D341Med (cell line): ENCODE measurements around the gene PPBP.

Experiments
- DNase-seq: peaks from one replicate; pipeline ENCODE4 v3.0.0; 2012; ENCODE audit warnings: low spot score

Gene PPBP

GRCh38 chr4:73988061-73988460 lies at the start of gene PPBP:
PPBP (minus strand) TSS chr4:73988190; CDS start chr4:73988103, 87 bp downstream.
- DNase-seq, result no peak

GRCh38 chr4:74037076-74037955 lies 49.3 kb upstream of the PPBP start:
- DNase-seq, result no peak

- no peak for DNase-seq
Observed at GRCh38 chr4:74033739-74034138, 45.7 kb upstream of the PPBP start.

- no peak for DNase-seq
Observed at GRCh38 chr4:74032064-74032463, 44.1 kb upstream of the PPBP start.

GRCh38 chr4:74031576-74031975 lies 43.6 kb upstream of the PPBP start:
- no peak for DNase-seq

GRCh38 chr4:74030285-74030684 lies 42.3 kb upstream of the PPBP start:
- DNase-seq, result no peak

GRCh38 chr4:74028504-74028903 lies 40.5 kb upstream of the PPBP start:
- DNase-seq, result no peak

GRCh38 chr4:74023709-74024108 lies 35.7 kb upstream of the PPBP start:
- DNase-seq, result no peak

GRCh38 chr4:74021601-74022000 lies 33.6 kb upstream of the PPBP start:
- DNase-seq, result no peak

GRCh38 chr4:74018771-74019170 lies 30.8 kb upstream of the PPBP start:
- no peak for DNase-seq

- DNase-seq, result no peak
Observed at GRCh38 chr4:74018116-74018515, 30.1 kb upstream of the PPBP start.

GRCh38 chr4:74016068-74016467 lies 28.1 kb upstream of the PPBP start:
- DNase-seq, result no peak

GRCh38 chr4:74015126-74015780 lies 27.3 kb upstream of the PPBP start:
- DNase-seq, result no peak

- no peak for DNase-seq
Observed at GRCh38 chr4:74014332-74014731, 26.3 kb upstream of the PPBP start.

GRCh38 chr4:74013264-74013663 lies 25.3 kb upstream of the PPBP start:
- no peak for DNase-seq

- DNase-seq, result no peak
Observed at GRCh38 chr4:74012130-74012529, 24.1 kb upstream of the PPBP start.

GRCh38 chr4:74009307-74009706 lies 21.3 kb upstream of the PPBP start:
- no peak for DNase-seq

- no peak for DNase-seq
Observed at GRCh38 chr4:74006009-74006476, 18.1 kb upstream of the PPBP start.

GRCh38 chr4:74005528-74005927 lies 17.5 kb upstream of the PPBP start:
- no peak for DNase-seq

- DNase-seq, result no peak
Observed at GRCh38 chr4:74004668-74005067, 16.7 kb upstream of the PPBP start.

- no peak for DNase-seq
Observed at GRCh38 chr4:74000301-74000700, 12.3 kb upstream of the PPBP start.

- DNase-seq, result no peak
Observed at GRCh38 chr4:73998040-73999011, 10.3 kb upstream of the PPBP start, which contains the start of gene CXCL5. CXCL5 (minus strand) TSS chr4:73998677; CDS start chr4:73998581, 96 bp downstream.
